Breast epithelium (tissue), 4 donors: ENCODE measurements around the gene CYP4F11. TPM values are rescaled to one million over a fixed set of nuclear protein-coding genes. Genes with fewer than 3 reads are reported as not detected.

Experiments
- DNase-seq, 2 donors: peaks; one replicate each; pipeline ENCODE4 v3.0.0-alpha.2; 2019; ENCODE audit warnings: low spot score in 2 of 2
- H3K27ac ChIP-seq, 2 donors: fragments of 200-600 bp; sonication (generic) in 1 of 2; one replicate each; pipeline ENCODE4 v1.5.1; 2016 to 2019; ENCODE audit warnings: mild to moderate bottlenecking in 1 of 2
- H3K27me3 ChIP-seq, 2 donors: fragments of 200-600 bp; sonication (generic) in 1 of 2; one replicate each; pipeline versions ENCODE4 v1.5.1 to v1.6.0; 2017 to 2019; ENCODE audit warnings: control low read depth in 1 of 2, mild to moderate bottlenecking in 1 of 2
- H3K36me3 ChIP-seq: fragments of 200-600 bp; one replicate; pipeline ENCODE4 v1.5.1; 2019
- H3K4me1 ChIP-seq, 2 donors: fragments of 200-600 bp; sonication (generic); one replicate each; pipeline ENCODE4 v1.5.1; 2016 to 2019; ENCODE audit warnings: control low read depth in 1 of 2
- H3K4me3 ChIP-seq, 3 donors: fragments of 200-600 bp; sonication (generic); 1 replicate in 2 of 3; 2 replicates in 1 of 3; pipeline ENCODE4 v1.5.1; 2016 to 2019; ENCODE audit warnings: mild to moderate bottlenecking in 3 of 3, moderate library complexity in 2 of 3
- H3K9me3 ChIP-seq, 2 donors: fragments of 200-600 bp; sonication (generic) in 1 of 2; one replicate each; pipeline ENCODE4 v1.5.1; 2016 to 2019; ENCODE audit warnings: control low read depth in 1 of 2
- POLR2A ChIP-seq: fragments of 450-650 bp; IDR thresholded peaks from one replicate; pipeline ENCODE4 v1.6.1; 2016; ENCODE audit warnings: antibody characterized with exemption, mild to moderate bottlenecking, moderate library complexity
- POLR2AphosphoS5 ChIP-seq, 3 donors: sonication (generic); formaldehyde crosslinking; IDR thresholded peaks; one replicate each; pipeline ENCODE4 v1.6.1; 2017; ENCODE audit warnings: antibody characterized with exemption in 3 of 3
- intact Hi-C: fragments of 100-400 bp; cut with DNase I; formaldehyde crosslinking; loops from one replicate; pipeline ENCODE4 v1.15.1; 2023; ENCODE audit warnings: low total_unique reads
- total RNA-seq, 3 donors: library from RNA; depleted of rRNA; stranded (reverse); fragments of >200 nt; gene quantifications; one replicate each; pipeline ENCODE4 v1.1.0, GENCODE V29; 2016
- TF ChIP-seq, protein P1 (sequence below), 3 donors: fragments of 450-650 bp; IDR thresholded peaks; one replicate each; pipeline ENCODE4 v1.5.1; 2016 to 2017; ENCODE audit warnings: antibody characterized with exemption in 3 of 3, mild to moderate bottlenecking in 3 of 3, moderate library complexity in 3 of 3

Gene CYP4F11
- total RNA-seq, 3 donors from 2014 or later = 0.16 to 8.8 (median 3.1) TPM

DNA sequence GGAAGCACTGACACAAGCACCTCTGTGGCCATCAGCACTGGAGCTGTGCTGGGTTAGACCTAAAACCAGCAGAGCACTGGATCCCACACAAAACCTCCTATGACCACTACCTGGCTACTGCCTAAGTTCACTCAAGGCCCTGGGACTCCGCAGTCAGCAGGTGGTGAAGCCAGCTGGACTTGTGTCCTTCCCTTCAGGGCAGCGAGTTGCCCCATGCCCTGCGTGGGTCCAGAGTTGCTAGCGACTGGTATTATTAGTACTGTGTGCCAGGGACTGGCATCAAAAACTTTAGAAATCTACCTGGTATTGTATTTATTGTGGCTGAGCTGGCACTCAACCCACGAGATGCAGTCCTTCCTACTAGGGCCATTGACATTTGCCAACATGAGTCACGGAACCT lies 20.5 kb upstream of the CYP4F11 start:
- no peak overlapping the region for H3K4me3 ChIP-seq
- no peaks in the 10 kb centered on the region for H3K36me3 ChIP-seq
- peaks cover 0 to 19% of the 10 kb centered on the region in 2 donors for H3K27me3 ChIP-seq
- H3K27ac ChIP-seq = no peak overlapping the region
- TF ChIP-seq, protein P1, sequence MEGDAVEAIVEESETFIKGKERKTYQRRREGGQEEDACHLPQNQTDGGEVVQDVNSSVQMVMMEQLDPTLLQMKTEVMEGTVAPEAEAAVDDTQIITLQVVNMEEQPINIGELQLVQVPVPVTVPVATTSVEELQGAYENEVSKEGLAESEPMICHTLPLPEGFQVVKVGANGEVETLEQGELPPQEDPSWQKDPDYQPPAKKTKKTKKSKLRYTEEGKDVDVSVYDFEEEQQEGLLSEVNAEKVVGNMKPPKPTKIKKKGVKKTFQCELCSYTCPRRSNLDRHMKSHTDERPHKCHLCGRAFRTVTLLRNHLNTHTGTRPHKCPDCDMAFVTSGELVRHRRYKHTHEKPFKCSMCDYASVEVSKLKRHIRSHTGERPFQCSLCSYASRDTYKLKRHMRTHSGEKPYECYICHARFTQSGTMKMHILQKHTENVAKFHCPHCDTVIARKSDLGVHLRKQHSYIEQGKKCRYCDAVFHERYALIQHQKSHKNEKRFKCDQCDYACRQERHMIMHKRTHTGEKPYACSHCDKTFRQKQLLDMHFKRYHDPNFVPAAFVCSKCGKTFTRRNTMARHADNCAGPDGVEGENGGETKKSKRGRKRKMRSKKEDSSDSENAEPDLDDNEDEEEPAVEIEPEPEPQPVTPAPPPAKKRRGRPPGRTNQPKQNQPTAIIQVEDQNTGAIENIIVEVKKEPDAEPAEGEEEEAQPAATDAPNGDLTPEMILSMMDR (IDR thresholded peaks at IDR 0.05) = no peak
- no peak for TF ChIP-seq POLR2AphosphoS5 (IDR thresholded peaks at IDR 0.05)
- no peak for TF ChIP-seq POLR2A
- intact Hi-C loops = no loop called here
- DNase-seq = peak in 1 of 2 donors; percentile 12
- no peaks in the 10 kb centered on the region for H3K9me3 ChIP-seq
- H3K4me1 ChIP-seq = no peaks in the 10 kb centered on the region

DNA sequence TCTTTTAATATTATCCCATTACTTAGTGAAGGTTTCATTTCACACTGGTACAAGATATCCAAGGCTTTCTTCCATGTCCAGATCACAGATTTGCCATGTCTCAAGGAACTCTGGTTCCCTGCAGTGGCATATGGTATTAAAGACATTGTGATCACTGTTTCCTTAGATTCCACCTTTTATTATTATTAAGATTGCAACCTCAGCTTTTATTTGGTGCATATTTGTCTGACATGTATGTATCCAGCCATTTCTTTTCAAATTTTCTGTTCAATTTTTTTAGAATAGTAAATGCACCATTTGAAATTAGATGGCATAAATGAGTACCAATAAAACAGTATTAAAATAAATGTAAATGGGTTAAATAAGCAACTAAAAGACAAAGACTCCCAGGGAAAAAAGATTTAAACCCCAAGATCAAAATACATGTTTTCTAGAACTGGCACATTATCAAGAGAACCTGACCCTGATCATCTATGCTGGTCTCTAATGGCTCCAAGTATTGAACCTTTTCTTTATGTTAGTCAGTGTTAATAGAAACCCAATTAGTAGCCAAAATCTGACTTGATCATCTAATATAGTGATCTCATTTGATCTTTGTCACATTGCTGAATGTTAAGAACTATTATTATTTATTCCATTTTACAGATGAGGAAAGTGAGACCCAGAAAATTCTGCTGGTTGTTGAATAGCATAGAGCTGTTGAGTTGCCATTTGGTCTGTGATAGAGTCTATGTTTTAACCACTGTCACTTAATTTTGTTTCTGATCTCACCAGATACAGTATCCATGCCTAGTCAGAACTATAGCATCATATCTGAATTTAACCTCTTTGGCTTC lies 14.1 kb upstream of the CYP4F11 start, which contains the start of gene OR10H4:
Gene OR10H4 (plus strand): TSS at position 786 of the 836 bp plus-strand sequence. CDS start 0 bp downstream, at position 786.
- H3K36me3 ChIP-seq = no peaks in the 10 kb centered on the region
- no peak within 1 kb of the TSS for H3K27ac ChIP-seq
- DNase-seq = no peak
- H3K9me3 ChIP-seq = peaks cover 12 to 25% of the 10 kb centered on the region in 2 donors
- H3K4me1 ChIP-seq = no peaks in the 10 kb centered on the region
- H3K27me3 ChIP-seq = no peaks in the 10 kb centered on the region
- intact Hi-C loops = no loop called here
- TF ChIP-seq POLR2AphosphoS5 (IDR thresholded peaks at IDR 0.05) (no peak), POLR2A (no peak)
- TF ChIP-seq, protein P1 (IDR thresholded peaks at IDR 0.05) = no peak
- H3K4me3 ChIP-seq = no peak within 1 kb of the TSS

DNA sequence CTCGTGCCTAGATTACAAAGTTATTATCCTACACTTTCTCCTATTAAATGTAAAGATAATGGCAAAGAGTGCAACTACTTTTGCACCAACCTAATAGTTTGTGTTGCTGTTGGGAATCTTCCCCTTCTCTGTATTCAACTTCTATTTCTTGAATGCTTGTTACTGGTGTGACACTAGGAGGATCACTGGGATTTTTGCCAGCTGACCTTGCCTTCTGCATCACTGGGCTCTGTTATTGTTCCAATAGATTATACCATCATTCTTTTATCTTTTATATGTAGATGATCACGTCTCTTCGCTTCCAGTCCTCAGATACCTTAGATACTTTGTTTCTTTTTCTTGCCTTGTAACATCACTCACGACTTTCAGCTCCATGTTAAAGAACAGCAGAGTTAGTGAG lies 11.0 kb upstream of the CYP4F11 start:
- TF ChIP-seq, protein P1 (IDR thresholded peaks at IDR 0.05) = no peak
- no peak for TF ChIP-seq POLR2A
- TF ChIP-seq POLR2AphosphoS5 (IDR thresholded peaks at IDR 0.05) = no peak
- Histone ChIP-seq H3K9me3 (peaks cover 12 to 25% of the 10 kb centered on the region in 2 donors), H3K27ac (no peak overlapping the region), H3K36me3 (no peaks in the 10 kb centered on the region), H3K4me1 (no peaks in the 10 kb centered on the region), H3K4me3 (no peak overlapping the region), H3K27me3 (no peaks in the 10 kb centered on the region)
- intact Hi-C loops = no loop called here
- DNase-seq = no peak

DNA sequence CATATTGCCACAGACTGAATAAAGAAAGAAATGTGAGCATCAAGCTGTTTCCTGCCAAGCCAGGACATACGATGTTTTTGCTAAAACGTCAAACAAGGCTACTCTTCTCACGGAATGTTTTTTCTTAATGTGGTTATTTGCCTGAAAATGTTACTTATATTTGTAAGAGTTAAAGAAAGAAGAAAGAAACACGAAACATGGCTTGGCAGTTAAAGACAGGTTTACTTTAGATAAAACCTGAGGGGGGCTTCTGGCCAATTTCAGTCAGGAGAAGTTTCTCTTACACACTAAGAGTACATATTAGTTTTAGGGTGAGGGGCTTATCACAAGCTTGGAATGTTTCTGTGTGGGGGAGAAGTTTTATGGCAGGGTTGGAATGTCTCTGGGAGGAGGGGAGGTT lies 10.1 kb upstream of the CYP4F11 start:
- no peak for TF ChIP-seq POLR2AphosphoS5 (IDR thresholded peaks at IDR 0.05)
- no peak for TF ChIP-seq POLR2A
- TF ChIP-seq, protein P1 (IDR thresholded peaks at IDR 0.05) = no peak
- Histone ChIP-seq H3K4me1 (no peaks in the 10 kb centered on the region), H3K9me3 (peaks cover 9 to 24% of the 10 kb centered on the region in 2 donors), H3K27me3 (peaks cover 0 to 6% of the 10 kb centered on the region in 2 donors), H3K27ac (no peak overlapping the region), H3K36me3 (no peaks in the 10 kb centered on the region), H3K4me3 (no peak overlapping the region)
- no peak for DNase-seq
- intact Hi-C loops = no loop called here

DNA sequence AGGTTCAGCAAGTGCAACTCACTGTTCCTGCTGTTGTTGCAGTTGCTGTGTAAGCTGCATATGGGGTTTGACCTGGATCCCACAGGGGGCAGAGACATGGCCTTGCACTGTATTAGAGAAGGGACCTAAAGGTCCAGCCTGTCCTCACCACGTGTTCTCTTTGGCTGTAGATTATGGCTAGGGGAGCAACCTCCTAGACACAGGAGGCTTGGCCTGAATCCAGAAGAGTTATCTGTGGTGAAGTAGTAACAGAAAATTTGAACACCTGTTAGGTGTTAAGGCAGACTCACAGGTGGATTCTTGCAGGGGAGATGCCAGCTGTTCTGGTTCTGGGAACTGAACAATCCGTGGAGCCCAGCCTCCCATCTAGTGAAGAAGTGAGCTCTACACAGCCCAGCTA lies 3.4 kb upstream of the CYP4F11 start:
- H3K4me3 ChIP-seq = no peak overlapping the region
- H3K27ac ChIP-seq = no peak overlapping the region
- TF ChIP-seq, protein P1 (IDR thresholded peaks at IDR 0.05) = no peak
- TF ChIP-seq POLR2AphosphoS5 (IDR thresholded peaks at IDR 0.05) = no peak
- no peak for TF ChIP-seq POLR2A
- no peaks in the 10 kb centered on the region for H3K36me3 ChIP-seq
- H3K9me3 ChIP-seq = no peaks in the 10 kb centered on the region
- DNase-seq = no peak
- H3K27me3 ChIP-seq = peaks cover 0 to 8% of the 10 kb centered on the region in 2 donors
- intact Hi-C loops = no loop called here
- no peaks in the 10 kb centered on the region for H3K4me1 ChIP-seq
